ENCODE results near the gene CSF1. TPM values are rescaled to one million over a fixed set of nuclear protein-coding genes. Genes with fewer than 3 reads are reported as not detected.
A peak's percentile ranks its signal among the peaks of the same experiment; 100 is the strongest.

CSF1 gene
- total RNA-seq, 5 donors from 2014 or later (not counting 1 experiment from before 2014, with no cell fraction given), result 4.8 to 9.5 (median 8.3) TPM

DNA sequence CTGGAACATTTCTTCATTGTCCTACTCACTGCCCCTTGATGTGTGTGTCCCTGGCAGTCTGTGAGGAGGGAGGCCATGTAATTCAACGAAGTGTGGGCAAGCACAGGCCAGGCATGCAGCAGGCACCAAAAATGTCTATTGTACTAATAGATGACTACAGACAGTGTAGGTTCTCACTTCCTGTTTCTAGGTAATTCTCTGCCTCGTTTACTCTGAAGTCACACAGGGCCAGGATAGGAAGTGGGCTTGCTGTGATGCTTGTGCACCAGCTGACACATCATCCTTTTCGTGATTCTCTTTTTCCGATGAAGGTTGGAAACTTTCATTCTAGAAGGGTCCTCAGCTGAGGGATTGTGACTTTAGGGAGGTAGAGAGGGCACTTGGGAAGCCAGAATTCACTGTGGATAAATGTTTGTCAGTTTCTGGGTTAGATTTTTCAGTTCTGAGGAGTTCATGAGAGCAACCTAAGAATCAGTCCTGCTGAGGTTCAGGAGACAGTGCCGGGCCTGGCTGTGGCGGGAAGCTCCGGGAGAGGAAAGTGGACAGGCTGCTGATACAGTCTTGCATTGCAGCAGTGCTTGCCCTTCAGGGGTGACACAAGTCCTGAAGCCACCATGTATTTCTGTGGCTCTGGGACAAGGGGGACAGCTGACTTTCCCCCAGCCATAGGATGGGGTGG is 4.3 kb upstream of the CSF1 start:
- Mint-ChIP-seq H3K36me3 (no peaks in the 10 kb centered on the region), H3K9me3 (no peaks in the 10 kb centered on the region), H3K27ac (peak overlapping the region; percentile 97), H3K4me3 (peak overlapping the region; percentile 62 to 70 (median 63)), H3K4me1 (peaks cover 40 to 47% (median 41%) of the 10 kb centered on the region in 3 donors), H3K27me3 (peaks cover 0 to 5% of the 10 kb centered on the region in 2 donors)
- Histone ChIP-seq H3K9me3 (no peaks in the 10 kb centered on the region), H3K27me3 (replicated peaks in 1 of 2; ENCODE audit: control insufficient read depth in 2 of 2, extremely low read depth in 1 of 2, insufficient read depth in 2 of 2, low read length in 1 of 2) (peaks cover 0 to 3% of the 10 kb centered on the region in 2 experiments), H3K27ac (ENCODE audit: low read length) (peak overlapping the region; percentile 92), H3K4me1 (ENCODE audit: control insufficient read depth in 1 of 2, extremely low read depth in 1 of 2, insufficient read depth in 2 of 2, low read length in 2 of 2) (peaks cover 14 to 32% of the 10 kb centered on the region in 2 experiments), H3K4me3 (ENCODE audit: control insufficient read depth in 1 of 2, extremely low read depth in 1 of 2, low read length in 1 of 2) (no peak overlapping the region), H3K36me3 (ENCODE audit: control insufficient read depth in 2 of 2, extremely low read depth in 1 of 2, insufficient read depth in 1 of 2, low read length in 1 of 2) (no peaks in the 10 kb centered on the region)
- ChIA-PET CTCF (no interaction called here), POLR2A (interaction anchor here in 1 of 2 donors (0.5 kb wide), 1 partner anchor 1247 kb away, joined by 4 read pairs; no protein-coding TSS in a partner anchor)
- WGBS (ENCODE audit: insufficient coverage), result 38% methylated on average over 4 of the region's 7 CpGs
- ATAC-seq (replicated peaks in 1 of 4), result peak; percentile 92 to 95 (median 94)
- peak; percentile 25 to 75 (median 43) for DNase-seq

GRCh38 chr1:109906839-109907180 is 3.8 kb upstream of the CSF1 start:
- Histone ChIP-seq H3K9me3 (no peaks in the 10 kb centered on the region), H3K36me3 (ENCODE audit: control insufficient read depth in 2 of 2, extremely low read depth in 1 of 2, insufficient read depth in 1 of 2, low read length in 1 of 2) (no peaks in the 10 kb centered on the region), H3K27ac (ENCODE audit: low read length) (peak overlapping the region; percentile 92), H3K4me3 (ENCODE audit: control insufficient read depth in 1 of 2, extremely low read depth in 1 of 2, low read length in 1 of 2) (no peak overlapping the region), H3K4me1 (ENCODE audit: control insufficient read depth in 1 of 2, extremely low read depth in 1 of 2, insufficient read depth in 2 of 2, low read length in 2 of 2) (peaks cover 14 to 37% of the 10 kb centered on the region in 2 experiments), H3K27me3 (replicated peaks in 1 of 2; ENCODE audit: control insufficient read depth in 2 of 2, extremely low read depth in 1 of 2, insufficient read depth in 2 of 2, low read length in 1 of 2) (peaks cover 0 to 8% of the 10 kb centered on the region in 2 experiments)
- ChIA-PET CTCF (no interaction called here), POLR2A (interaction anchor here in 1 of 2 donors (0.5 kb wide), 1 partner anchor 1247 kb away, joined by 4 read pairs; no protein-coding TSS in a partner anchor)
- Mint-ChIP-seq H3K9me3 (no peaks in the 10 kb centered on the region), H3K27ac (peak overlapping the region; percentile 40 to 97), H3K36me3 (no peaks in the 10 kb centered on the region), H3K4me1 (peaks cover 45 to 50% (median 45%) of the 10 kb centered on the region in 3 donors), H3K27me3 (peaks cover 0 to 8% of the 10 kb centered on the region in 2 donors), H3K4me3 (peak overlapping the region in 1 of 3 donors; percentile 70)
- 90% methylated on average over 2 of the region's 4 CpGs for WGBS (ENCODE audit: insufficient coverage)
- DNase-seq (no peak), ATAC-seq (replicated peaks in 1 of 4) (no peak)

- no peaks in the 10 kb centered on the region for H3K36me3 Mint-ChIP-seq
- H3K4me1 ChIP-seq (ENCODE audit: control insufficient read depth in 1 of 2, extremely low read depth in 1 of 2, insufficient read depth in 2 of 2, low read length in 2 of 2), result peaks cover 14 to 42% of the 10 kb centered on the region in 2 experiments
Measured at GRCh38 chr1:109907190-109907774, 3.4 kb upstream of the CSF1 start.

DNA sequence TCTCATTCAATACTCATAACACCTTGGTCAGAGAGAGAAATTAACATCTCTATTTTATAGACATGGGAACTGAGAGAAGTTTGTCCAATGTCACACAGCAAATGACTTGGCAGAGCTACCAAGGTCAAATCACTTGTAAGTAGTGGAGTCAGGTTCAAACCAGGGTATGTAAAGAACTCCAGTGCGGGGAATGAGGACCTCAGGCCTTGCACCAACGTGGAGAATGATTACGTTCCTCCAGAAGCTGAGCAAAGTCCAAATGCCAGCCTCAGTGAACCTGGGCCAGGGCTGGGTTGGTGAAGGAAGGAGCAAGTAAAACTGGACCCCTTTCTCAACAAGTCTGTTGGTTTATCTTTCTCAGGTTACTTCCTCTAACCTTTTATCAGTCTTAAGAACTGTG is 1.8 kb upstream of the CSF1 start:
- H3K4me3 ChIP-seq (ENCODE audit: control insufficient read depth in 1 of 2, extremely low read depth in 1 of 2, low read length in 1 of 2), result no peak overlapping the region
- ChIA-PET CTCF (no interaction called here), POLR2A (no interaction called here)
- no peaks in the 10 kb centered on the region for H3K9me3 ChIP-seq
- H3K27ac Mint-ChIP-seq, result peak overlapping the region; percentile 19 to 49
- WGBS (ENCODE audit: insufficient coverage), result no CpG with 5 or more reads among the region's 3 CpGs
- H3K27me3 ChIP-seq (replicated peaks in 1 of 2; ENCODE audit: control insufficient read depth in 2 of 2, extremely low read depth in 1 of 2, insufficient read depth in 2 of 2, low read length in 1 of 2), result peaks cover 0 to 11% of the 10 kb centered on the region in 2 experiments
- no peak for DNase-seq
- no peak overlapping the region for H3K4me3 Mint-ChIP-seq
- peaks cover 14 to 57% of the 10 kb centered on the region in 2 experiments for H3K4me1 ChIP-seq (ENCODE audit: control insufficient read depth in 1 of 2, extremely low read depth in 1 of 2, insufficient read depth in 2 of 2, low read length in 2 of 2)
- H3K4me1 Mint-ChIP-seq, result peaks cover 63 to 69% (median 64%) of the 10 kb centered on the region in 3 donors
- no peaks in the 10 kb centered on the region for H3K36me3 ChIP-seq (ENCODE audit: control insufficient read depth in 2 of 2, extremely low read depth in 1 of 2, insufficient read depth in 1 of 2, low read length in 1 of 2)
- ATAC-seq (replicated peaks in 1 of 4), result no peak
- no peaks in the 10 kb centered on the region for H3K36me3 Mint-ChIP-seq
- H3K27ac ChIP-seq (ENCODE audit: low read length), result no peak overlapping the region
- H3K9me3 Mint-ChIP-seq, result no peaks in the 10 kb centered on the region
- peaks cover 0 to 12% of the 10 kb centered on the region in 2 donors for H3K27me3 Mint-ChIP-seq

More at GRCh38 chr1:109907190-109907774, 3.4 kb upstream of the CSF1 start:
- peak overlapping the region in 1 of 3 donors; percentile 63 for H3K4me3 Mint-ChIP-seq
- ChIA-PET POLR2A (no interaction called here), CTCF (no interaction called here)
- peaks cover 49 to 55% (median 50%) of the 10 kb centered on the region in 3 donors for H3K4me1 Mint-ChIP-seq
- ATAC-seq (replicated peaks in 1 of 4), result no peak
- DNase-seq, result no peak
- H3K9me3 Mint-ChIP-seq, result no peaks in the 10 kb centered on the region
- H3K27ac ChIP-seq (ENCODE audit: low read length), result no peak overlapping the region
- H3K27me3 ChIP-seq (replicated peaks in 1 of 2; ENCODE audit: control insufficient read depth in 2 of 2, extremely low read depth in 1 of 2, insufficient read depth in 2 of 2, low read length in 1 of 2), result peaks cover 0 to 11% of the 10 kb centered on the region in 2 experiments
- WGBS (ENCODE audit: insufficient coverage), result 100% methylated on average over 1 of the region's 1 CpG
- H3K27me3 Mint-ChIP-seq, result peaks cover 0 to 11% of the 10 kb centered on the region in 2 donors
- peak overlapping the region; percentile 29 to 71 for H3K27ac Mint-ChIP-seq
- H3K36me3 ChIP-seq (ENCODE audit: control insufficient read depth in 2 of 2, extremely low read depth in 1 of 2, insufficient read depth in 1 of 2, low read length in 1 of 2), result no peaks in the 10 kb centered on the region
- no peak overlapping the region for H3K4me3 ChIP-seq (ENCODE audit: control insufficient read depth in 1 of 2, extremely low read depth in 1 of 2, low read length in 1 of 2)
- H3K9me3 ChIP-seq, result no peaks in the 10 kb centered on the region

DNA sequence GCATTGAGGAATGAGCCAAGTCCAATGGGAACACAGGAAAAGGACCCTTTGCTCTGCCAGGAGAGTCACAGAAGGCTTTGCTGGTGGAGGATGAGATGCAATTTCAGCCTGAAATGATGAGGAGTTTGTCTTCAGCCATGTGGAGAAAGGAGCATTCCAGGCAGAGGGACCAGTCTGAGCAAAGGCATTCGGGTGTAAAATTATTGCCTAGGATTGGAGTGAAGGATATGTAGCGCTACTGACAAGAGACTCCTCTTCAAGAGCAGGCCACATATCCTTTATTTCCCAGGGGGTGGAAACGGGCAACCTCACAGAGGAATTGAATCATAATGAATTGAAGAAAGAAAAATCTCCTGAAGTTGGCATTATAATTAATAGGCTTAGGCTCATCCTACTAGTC is 1.1 kb upstream of the CSF1 start:
- no CpG with 5 or more reads among the region's 3 CpGs for WGBS (ENCODE audit: insufficient coverage)

More for the DNA sequence above, 1.1 kb upstream of the CSF1 start:
- H3K27me3 Mint-ChIP-seq, result peaks cover 0 to 12% of the 10 kb centered on the region in 2 donors
- POLR2A ChIA-PET, result no interaction called here
- Histone ChIP-seq H3K4me1 (ENCODE audit: control insufficient read depth in 1 of 2, extremely low read depth in 1 of 2, insufficient read depth in 2 of 2, low read length in 2 of 2) (peaks cover 14 to 57% of the 10 kb centered on the region in 2 experiments), H3K36me3 (ENCODE audit: control insufficient read depth in 2 of 2, extremely low read depth in 1 of 2, insufficient read depth in 1 of 2, low read length in 1 of 2) (no peaks in the 10 kb centered on the region), H3K9me3 (no peaks in the 10 kb centered on the region), H3K27ac (ENCODE audit: low read length) (peak overlapping the region; percentile 55), H3K27me3 (replicated peaks in 1 of 2; ENCODE audit: control insufficient read depth in 2 of 2, extremely low read depth in 1 of 2, insufficient read depth in 2 of 2, low read length in 1 of 2) (peaks cover 0 to 11% of the 10 kb centered on the region in 2 experiments), H3K4me3 (ENCODE audit: control insufficient read depth in 1 of 2, extremely low read depth in 1 of 2, low read length in 1 of 2) (no peak overlapping the region)
- peak overlapping the region; percentile 82 to 90 for H3K27ac Mint-ChIP-seq
- DNase-seq (no peak), ATAC-seq (replicated peaks in 1 of 4) (no peak)
- peaks cover 67 to 72% (median 69%) of the 10 kb centered on the region in 3 donors for H3K4me1 Mint-ChIP-seq
- H3K4me3 Mint-ChIP-seq, result peak overlapping the region; percentile 72 to 88 (median 84)
- H3K9me3 Mint-ChIP-seq, result no peaks in the 10 kb centered on the region
- no peaks in the 10 kb centered on the region for H3K36me3 Mint-ChIP-seq
- CTCF ChIA-PET, result interaction anchor here in 1 of 2 donors (0.5 kb wide), 1 partner anchor 265 kb away, joined by 4 read pairs; no protein-coding TSS in a partner anchor
